Endothelial cell (in vitro differentiated cells): ENCODE measurements around the gene DTNBP1. TPM values are rescaled to one million over a fixed set of nuclear protein-coding genes. Genes with fewer than 3 reads are reported as not detected.

Source experiments
- DNase-seq: peaks from one replicate; pipeline ENCODE4 v3.0.0; 2021; ENCODE audit warnings: low spot score
- H3K27ac Mint-ChIP-seq: one replicate; pipeline ENCODE4 v1.8.0; 2021; ENCODE audit warnings: mixed read lengths, inconsistent platforms; ENCODE audit not compliant: unreplicated experiment
- H3K27me3 Mint-ChIP-seq: one replicate; pipeline ENCODE4 v1.8.0; 2021; ENCODE audit warnings: mild to moderate bottlenecking, moderate library complexity, mixed read lengths, inconsistent platforms; ENCODE audit not compliant: unreplicated experiment
- H3K36me3 Mint-ChIP-seq: one replicate; pipeline ENCODE4 v1.8.0; 2021; ENCODE audit warnings: mild to moderate bottlenecking, low read depth, mixed read lengths, inconsistent platforms; ENCODE audit not compliant: unreplicated experiment
- H3K4me1 Mint-ChIP-seq: one replicate; pipeline ENCODE4 v1.8.0; 2021; ENCODE audit warnings: mild to moderate bottlenecking, mixed read lengths, inconsistent platforms; ENCODE audit not compliant: unreplicated experiment
- H3K4me3 Mint-ChIP-seq: one replicate; pipeline ENCODE4 v1.8.0; 2021; ENCODE audit warnings: mild to moderate bottlenecking, mixed read lengths, inconsistent platforms; ENCODE audit not compliant: unreplicated experiment
- H3K9me3 Mint-ChIP-seq: one replicate; pipeline ENCODE4 v1.8.0; 2021; ENCODE audit warnings: mixed read lengths, inconsistent platforms; ENCODE audit not compliant: unreplicated experiment
- CTCF ChIP-seq: fragments of 200-600 bp; sonication (generic); IDR thresholded peaks from one replicate; pipeline ENCODE4 v1.5.0; 2021; ENCODE audit warnings: antibody characterized with exemption; ENCODE audit not compliant: unreplicated experiment
- total RNA-seq: library from RNA; stranded (reverse); fragmentation: NEBNext Ultra II Directional; extraction: Animal tissue kit (Norgen Biotek cat#: 25700); gene quantifications from one replicate; pipeline ENCODE4 v1.2.1, GENCODE V29; 2021; ENCODE audit not compliant: unreplicated experiment

Gene DTNBP1
- total RNA-seq, 1 donor from 2014 or later: 19.3 TPM

GRCh38 chr6:15626160-15626559, 36.7 kb downstream of the DTNBP1 start:
- H3K4me1 Mint-ChIP-seq: peaks cover 11% of the 10 kb centered on the region
- no peaks in the 10 kb centered on the region for H3K9me3 Mint-ChIP-seq
- H3K27ac Mint-ChIP-seq: no peak overlapping the region
- H3K27me3 Mint-ChIP-seq: no peaks in the 10 kb centered on the region
- no peak for TF ChIP-seq CTCF
- H3K36me3 Mint-ChIP-seq: no peaks in the 10 kb centered on the region
- no peak for DNase-seq
- H3K4me3 Mint-ChIP-seq: no peak overlapping the region

GRCh38 chr6:15623276-15624116, 39.3 kb downstream of the DTNBP1 start:
- Mint-ChIP-seq H3K4me1 (peaks cover 11% of the 10 kb centered on the region), H3K27me3 (no peaks in the 10 kb centered on the region), H3K9me3 (no peaks in the 10 kb centered on the region), H3K36me3 (no peaks in the 10 kb centered on the region), H3K4me3 (no peak overlapping the region), H3K27ac (no peak overlapping the region)
- DNase-seq: no peak
- peak; percentile 89 for TF ChIP-seq CTCF

GRCh38 chr6:15622045-15622740, 40.6 kb downstream of the DTNBP1 start:
- H3K36me3 Mint-ChIP-seq: no peaks in the 10 kb centered on the region
- TF ChIP-seq CTCF: no peak
- no peak overlapping the region for H3K4me3 Mint-ChIP-seq
- peak overlapping the region; percentile 64 for H3K27ac Mint-ChIP-seq
- H3K4me1 Mint-ChIP-seq: peaks cover 6% of the 10 kb centered on the region
- no peaks in the 10 kb centered on the region for H3K9me3 Mint-ChIP-seq
- no peak for DNase-seq
- H3K27me3 Mint-ChIP-seq: no peaks in the 10 kb centered on the region

- no peak overlapping the region for H3K4me3 Mint-ChIP-seq
- peaks cover 6% of the 10 kb centered on the region for H3K4me1 Mint-ChIP-seq
- no peak for TF ChIP-seq CTCF
- H3K27ac Mint-ChIP-seq: peak overlapping the region; percentile 64
- peak; percentile 36 for DNase-seq
- no peaks in the 10 kb centered on the region for H3K36me3 Mint-ChIP-seq
- H3K27me3 Mint-ChIP-seq: no peaks in the 10 kb centered on the region
- H3K9me3 Mint-ChIP-seq: no peaks in the 10 kb centered on the region
Measured at GRCh38 chr6:15621203-15622044, 41.4 kb downstream of the DTNBP1 start.
